Panc1 (cell line): ENCODE data around the gene PDGFA.

Experiments used
- CTCF ChIP-seq: fragments of 450-650 bp; IDR thresholded peaks from 2 replicates; pipeline ENCODE4 v1.5.1; 2017; ENCODE audit warnings: mild to moderate bottlenecking
- POLR2AphosphoS5 ChIP-seq: IDR thresholded peaks from 2 replicates; pipeline ENCODE4 v1.6.1; 2012; ENCODE audit warnings: mild to moderate bottlenecking, low read depth, low read length, moderate library complexity

GRCh38 chr7:472640-472957 lies 47.0 kb downstream of the PDGFA start:
- no peak for TF ChIP-seq POLR2AphosphoS5
- no peak for TF ChIP-seq CTCF
